NCI-H748 treated with DMSO at 0.1 percent for 48 hours (cell line): ENCODE results near the gene TMEM132E.
"Not testable (repeated sequence)": the region's sequence is repeated elsewhere in the genome, so short reads cannot be mapped to it uniquely, and the experiment has no call there.

Experiments
- DNase-seq: peaks from one replicate; lab custom pipeline; 2025; lab: John Stamatoyannopoulos, UW

The TMEM132E gene

GRCh38 chr17:34579017-34579946, at the start of gene TMEM132E:
Gene TMEM132E, plus strand, starts transcription at chr17:34579582. Its CDS starts 1,495 bp downstream, at chr17:34581077.
- DNase-seq: no peak

GRCh38 chr17:34530918-34531317, 48.5 kb upstream of the TMEM132E start:
- no peak for DNase-seq

GRCh38 chr17:34532281-34533065, 46.9 kb upstream of the TMEM132E start:
- no peak for DNase-seq

- no peak for DNase-seq
These were observed 45.4 kb upstream of the TMEM132E start for GRCh38 chr17:34533806-34534527.

GRCh38 chr17:34537445-34537844, 41.9 kb upstream of the TMEM132E start:
- no peak for DNase-seq

GRCh38 chr17:34538582-34538981, 40.8 kb upstream of the TMEM132E start:
- DNase-seq: not testable (repeated sequence)

- no peak for DNase-seq
These were observed 39.5 kb upstream of the TMEM132E start for GRCh38 chr17:34539881-34540280.

GRCh38 chr17:34542700-34543336, 36.6 kb upstream of the TMEM132E start:
- DNase-seq: peak; percentile 2

- DNase-seq: no peak
These were observed 31.8 kb upstream of the TMEM132E start for GRCh38 chr17:34547453-34548063.

GRCh38 chr17:34549966-34550365, 29.4 kb upstream of the TMEM132E start:
- no peak for DNase-seq

- no peak for DNase-seq
These were observed 25.5 kb upstream of the TMEM132E start for GRCh38 chr17:34553907-34554306.

GRCh38 chr17:34556384-34556783, 23.0 kb upstream of the TMEM132E start:
- DNase-seq: no peak

- no peak for DNase-seq
These were observed 22.5 kb upstream of the TMEM132E start for GRCh38 chr17:34556931-34557330.

GRCh38 chr17:34561328-34561727, 18.1 kb upstream of the TMEM132E start:
- DNase-seq: no peak

GRCh38 chr17:34562387-34562786, 17.0 kb upstream of the TMEM132E start:
- no peak for DNase-seq

- no peak for DNase-seq
These were observed 13.7 kb upstream of the TMEM132E start for GRCh38 chr17:34565713-34566112.

- no peak for DNase-seq
These were observed 13.2 kb upstream of the TMEM132E start for GRCh38 chr17:34566201-34566600.

- no peak for DNase-seq
These were observed 12.5 kb upstream of the TMEM132E start for GRCh38 chr17:34566873-34567272.

- DNase-seq: no peak
These were observed 11.5 kb upstream of the TMEM132E start for GRCh38 chr17:34567691-34568465.

- no peak for DNase-seq
These were observed 10.4 kb upstream of the TMEM132E start for GRCh38 chr17:34568953-34569352.

GRCh38 chr17:34569591-34569990, 9.8 kb upstream of the TMEM132E start:
- no peak for DNase-seq
